Measurements from ENCODE around the gene RAB11A. TPM values are rescaled to one million over a fixed set of nuclear protein-coding genes. Genes with fewer than 3 reads are reported as not detected.
A peak's percentile ranks its signal among the peaks of the same experiment; 100 is the strongest.

The RAB11A gene
- total RNA-seq, 1 donor from 2014 or later: 167 TPM

GRCh38 chr15:65917936-65918335 lies 48.6 kb downstream of the RAB11A start:
- no peaks in the 10 kb centered on the region for H3K36me3 ChIP-seq (ENCODE audit: control insufficient read depth, insufficient read depth, low read length)
- no peaks in the 10 kb centered on the region for H3K27me3 ChIP-seq (ENCODE audit: control insufficient read depth, insufficient read depth, low read length)
- FAIRE-seq (no peak), DNase-seq (ENCODE audit: low read depth) (no peak)
- H3K4me3 ChIP-seq (ENCODE audit: low read depth, low read length): no peak overlapping the region
- TF ChIP-seq, protein P1, sequence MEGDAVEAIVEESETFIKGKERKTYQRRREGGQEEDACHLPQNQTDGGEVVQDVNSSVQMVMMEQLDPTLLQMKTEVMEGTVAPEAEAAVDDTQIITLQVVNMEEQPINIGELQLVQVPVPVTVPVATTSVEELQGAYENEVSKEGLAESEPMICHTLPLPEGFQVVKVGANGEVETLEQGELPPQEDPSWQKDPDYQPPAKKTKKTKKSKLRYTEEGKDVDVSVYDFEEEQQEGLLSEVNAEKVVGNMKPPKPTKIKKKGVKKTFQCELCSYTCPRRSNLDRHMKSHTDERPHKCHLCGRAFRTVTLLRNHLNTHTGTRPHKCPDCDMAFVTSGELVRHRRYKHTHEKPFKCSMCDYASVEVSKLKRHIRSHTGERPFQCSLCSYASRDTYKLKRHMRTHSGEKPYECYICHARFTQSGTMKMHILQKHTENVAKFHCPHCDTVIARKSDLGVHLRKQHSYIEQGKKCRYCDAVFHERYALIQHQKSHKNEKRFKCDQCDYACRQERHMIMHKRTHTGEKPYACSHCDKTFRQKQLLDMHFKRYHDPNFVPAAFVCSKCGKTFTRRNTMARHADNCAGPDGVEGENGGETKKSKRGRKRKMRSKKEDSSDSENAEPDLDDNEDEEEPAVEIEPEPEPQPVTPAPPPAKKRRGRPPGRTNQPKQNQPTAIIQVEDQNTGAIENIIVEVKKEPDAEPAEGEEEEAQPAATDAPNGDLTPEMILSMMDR (IDR thresholded peaks at IDR 0.05; ENCODE audit: insufficient read depth, low read length, severe bottlenecking): no peak

GRCh38 chr15:65918357-65918920 lies 49.1 kb downstream of the RAB11A start:
- DNase-seq (ENCODE audit: low read depth) (no peak), FAIRE-seq (peak; percentile 60)
- Histone ChIP-seq H3K36me3 (ENCODE audit: control insufficient read depth, insufficient read depth, low read length) (no peaks in the 10 kb centered on the region), H3K4me3 (ENCODE audit: low read depth, low read length) (no peak overlapping the region), H3K27me3 (ENCODE audit: control insufficient read depth, insufficient read depth, low read length) (no peaks in the 10 kb centered on the region)
- TF ChIP-seq, protein P1 (IDR thresholded peaks at IDR 0.05; ENCODE audit: insufficient read depth, low read length, severe bottlenecking): no peak

GRCh38 chr15:65918945-65919344 lies 49.7 kb downstream of the RAB11A start:
- Histone ChIP-seq H3K36me3 (ENCODE audit: control insufficient read depth, insufficient read depth, low read length) (no peaks in the 10 kb centered on the region), H3K27me3 (ENCODE audit: control insufficient read depth, insufficient read depth, low read length) (no peaks in the 10 kb centered on the region), H3K4me3 (ENCODE audit: low read depth, low read length) (no peak overlapping the region)
- DNase-seq (ENCODE audit: low read depth): no peak
- peak; percentile 50 for FAIRE-seq
- TF ChIP-seq, protein P1 (IDR thresholded peaks at IDR 0.05; ENCODE audit: insufficient read depth, low read length, severe bottlenecking): no peak

- FAIRE-seq (no peak), DNase-seq (ENCODE audit: low read depth) (no peak)
- TF ChIP-seq, protein P1 (IDR thresholded peaks at IDR 0.05; ENCODE audit: insufficient read depth, low read length, severe bottlenecking): no peak
- no peaks in the 10 kb centered on the region for H3K27me3 ChIP-seq (ENCODE audit: control insufficient read depth, insufficient read depth, low read length)
- H3K36me3 ChIP-seq (ENCODE audit: control insufficient read depth, insufficient read depth, low read length): no peaks in the 10 kb centered on the region
- H3K4me3 ChIP-seq (ENCODE audit: low read depth, low read length): no peak overlapping the region
Observed at GRCh38 chr15:65919353-65919752, 50.1 kb downstream of the RAB11A start.

DNA sequence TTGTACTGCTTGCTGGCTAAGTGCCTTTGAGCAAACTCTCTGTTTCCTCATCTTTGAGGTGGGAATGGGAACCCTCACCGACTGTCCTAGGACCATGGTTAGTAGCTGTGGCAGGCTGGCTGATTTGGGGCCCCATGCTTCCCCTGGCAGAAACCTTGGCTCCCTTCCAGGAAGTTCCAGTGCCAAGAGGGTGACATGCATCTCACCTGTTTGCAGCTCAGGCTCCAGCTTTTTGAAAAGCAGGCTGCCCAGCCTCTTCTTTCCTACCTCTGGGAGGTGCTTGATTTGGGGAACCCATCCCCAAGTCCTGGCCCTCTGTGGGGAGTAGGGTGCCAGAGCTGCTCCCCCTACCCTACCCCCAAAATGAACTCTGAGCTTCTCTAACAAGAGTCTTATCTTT lies 50.8 kb downstream of the RAB11A start:
- no peak for FAIRE-seq

More for the DNA sequence above, 50.8 kb downstream of the RAB11A start:
- Histone ChIP-seq H3K36me3 (ENCODE audit: control insufficient read depth, insufficient read depth, low read length) (no peaks in the 10 kb centered on the region), H3K4me3 (ENCODE audit: low read depth, low read length) (no peak overlapping the region), H3K27me3 (ENCODE audit: control insufficient read depth, insufficient read depth, low read length) (no peaks in the 10 kb centered on the region)
- DNase-seq (ENCODE audit: low read depth): no peak
- TF ChIP-seq, protein P1 (IDR thresholded peaks at IDR 0.05; ENCODE audit: insufficient read depth, low read length, severe bottlenecking): no peak
